Stimulated activated naive CD8-positive, alpha-beta T cell treated with anti-CD3 and anti-CD28 coated beads, Interleukin-15, Interleukin-2, amounts not matched to agents 100 ng/mL and 50 ng/mL, for 24 hours (primary cell): ENCODE data around the gene EPS8L3.

ENCODE experiments used
- H3K27ac Mint-ChIP-seq: one replicate; pipeline ENCODE4 v1.8.0; 2021; ENCODE audit warnings: mild to moderate bottlenecking, mixed read lengths
- H3K27me3 Mint-ChIP-seq: one replicate; pipeline ENCODE4 v1.8.0; 2021; ENCODE audit warnings: mixed read lengths
- H3K36me3 Mint-ChIP-seq: one replicate; pipeline ENCODE4 v1.8.0; 2021; ENCODE audit warnings: low read depth, mixed read lengths
- H3K4me1 Mint-ChIP-seq: one replicate; pipeline ENCODE4 v1.8.0; 2021; ENCODE audit warnings: low read depth, mixed read lengths
- H3K4me3 Mint-ChIP-seq: one replicate; pipeline ENCODE4 v1.8.0; 2021; ENCODE audit warnings: mild to moderate bottlenecking, mixed read lengths
- H3K9me3 Mint-ChIP-seq: one replicate; pipeline ENCODE4 v1.8.0; 2021; ENCODE audit warnings: mixed read lengths

EPS8L3 gene

DNA sequence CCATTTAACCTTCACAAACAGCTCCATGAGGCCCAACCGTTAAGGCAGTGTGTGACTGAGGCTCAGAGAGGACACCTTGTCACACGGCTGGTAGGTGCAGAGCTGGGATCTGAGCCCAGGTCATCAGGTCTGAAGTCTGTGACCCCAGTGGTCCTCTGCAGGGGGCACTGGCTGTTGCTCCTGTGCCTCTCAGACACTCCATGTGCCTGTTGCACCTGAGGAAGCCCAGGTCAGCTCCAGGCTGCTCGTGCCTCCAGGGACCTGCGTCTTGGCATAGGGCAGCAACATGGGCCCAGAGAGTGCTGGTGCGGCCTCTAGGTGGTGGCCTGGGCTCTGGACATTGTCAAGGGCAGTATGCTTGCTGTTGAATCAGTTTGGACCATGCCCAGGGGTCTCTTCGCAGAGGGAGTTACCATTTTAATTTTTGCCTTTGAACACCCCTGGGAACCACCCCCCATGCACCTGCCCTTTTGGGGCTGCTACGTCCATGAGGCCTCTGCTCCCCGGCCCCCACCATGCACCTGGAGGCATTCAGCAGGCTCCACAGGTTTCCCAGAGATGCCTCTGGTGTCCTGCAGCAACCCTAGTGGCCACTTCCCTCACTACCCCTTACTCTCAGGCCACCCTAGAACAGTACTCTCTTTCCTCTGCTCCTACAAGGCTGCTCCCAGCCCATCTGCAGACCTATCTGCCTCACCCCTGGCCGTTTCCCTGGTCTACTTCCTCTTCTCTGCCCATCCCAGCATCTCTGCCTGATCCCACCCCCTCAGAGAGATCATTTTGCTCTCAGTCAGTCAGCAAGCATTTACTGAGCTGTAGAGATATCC, 25.2 kb upstream of the EPS8L3 start:
- Mint-ChIP-seq H3K27ac (peak overlapping the region; percentile 79), H3K36me3 (no peaks in the 10 kb centered on the region), H3K4me1 (peaks cover 59% of the 10 kb centered on the region), H3K27me3 (no peaks in the 10 kb centered on the region), H3K4me3 (no peak overlapping the region), H3K9me3 (no peaks in the 10 kb centered on the region)

DNA sequence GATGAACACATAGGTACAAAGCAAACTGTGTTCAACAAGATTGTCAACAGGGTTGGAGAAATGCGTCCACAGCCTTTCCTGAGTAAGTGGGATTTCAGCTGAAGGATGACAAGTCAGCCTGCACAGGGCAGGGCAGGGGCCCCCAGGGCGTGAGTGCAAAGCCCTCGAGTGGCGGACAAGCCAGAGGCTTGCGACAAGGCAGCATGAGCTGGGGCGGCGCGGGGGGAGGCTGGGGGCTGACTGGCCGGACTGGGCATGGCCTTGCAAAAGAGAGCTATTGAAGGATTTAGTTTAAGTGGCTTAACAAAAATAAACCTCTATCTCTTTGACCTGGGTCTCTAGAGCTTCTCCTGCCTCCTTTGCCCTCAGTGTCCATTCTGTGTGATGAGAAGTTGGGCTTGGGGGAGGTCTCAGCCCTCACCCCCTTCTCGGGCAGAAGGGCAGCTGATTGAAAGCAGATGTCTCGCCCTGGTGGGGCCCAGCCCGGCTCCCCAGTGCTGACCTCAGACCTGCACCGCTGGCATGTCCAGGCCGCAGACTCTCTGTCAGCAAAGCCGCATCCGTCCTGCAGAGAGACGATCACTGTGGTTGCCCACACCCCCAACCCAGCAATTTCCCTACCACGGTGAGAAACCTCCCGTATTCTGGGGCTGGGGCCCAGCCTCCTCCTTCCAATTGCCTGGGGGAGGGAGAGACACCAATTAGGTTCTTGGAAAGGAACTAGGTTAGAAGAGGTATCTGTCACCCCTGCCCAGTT, 24.3 kb upstream of the EPS8L3 start:
- no peaks in the 10 kb centered on the region for H3K9me3 Mint-ChIP-seq
- no peaks in the 10 kb centered on the region for H3K27me3 Mint-ChIP-seq
- H3K4me3 Mint-ChIP-seq, result no peak overlapping the region
- H3K4me1 Mint-ChIP-seq, result peaks cover 50% of the 10 kb centered on the region
- no peaks in the 10 kb centered on the region for H3K36me3 Mint-ChIP-seq
- no peak overlapping the region for H3K27ac Mint-ChIP-seq

DNA sequence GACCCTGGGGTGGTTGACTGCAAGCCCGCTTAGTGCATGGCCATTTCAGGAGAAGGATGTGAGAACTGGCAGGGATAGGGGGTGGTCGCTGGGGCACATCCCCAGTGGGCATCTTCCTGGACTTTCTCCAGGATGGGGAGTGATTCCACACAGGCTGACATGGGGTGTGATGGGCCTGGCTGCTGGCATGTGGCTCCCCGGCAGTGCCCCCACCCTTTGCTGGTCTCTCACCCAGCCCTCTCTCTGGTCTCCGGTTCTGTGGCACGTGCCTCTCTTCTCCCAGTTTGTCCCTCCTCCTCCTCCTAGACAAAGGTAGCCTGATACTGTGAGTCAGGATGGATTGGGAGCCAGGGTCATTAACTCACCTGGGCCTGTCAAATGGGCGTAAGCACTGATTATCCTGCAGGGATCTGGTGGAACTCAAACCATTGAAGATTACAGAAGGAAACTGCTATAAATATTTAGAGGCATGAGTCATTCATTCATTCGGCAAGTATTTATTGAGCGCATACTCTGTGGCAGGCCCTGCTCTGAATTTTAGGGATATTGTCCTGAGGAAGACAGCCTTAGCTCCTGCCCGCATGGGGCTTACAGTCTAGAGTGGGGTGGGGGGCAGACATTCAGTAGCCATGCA, 23.6 kb upstream of the EPS8L3 start:
- H3K4me3 Mint-ChIP-seq, result no peak overlapping the region

DNA sequence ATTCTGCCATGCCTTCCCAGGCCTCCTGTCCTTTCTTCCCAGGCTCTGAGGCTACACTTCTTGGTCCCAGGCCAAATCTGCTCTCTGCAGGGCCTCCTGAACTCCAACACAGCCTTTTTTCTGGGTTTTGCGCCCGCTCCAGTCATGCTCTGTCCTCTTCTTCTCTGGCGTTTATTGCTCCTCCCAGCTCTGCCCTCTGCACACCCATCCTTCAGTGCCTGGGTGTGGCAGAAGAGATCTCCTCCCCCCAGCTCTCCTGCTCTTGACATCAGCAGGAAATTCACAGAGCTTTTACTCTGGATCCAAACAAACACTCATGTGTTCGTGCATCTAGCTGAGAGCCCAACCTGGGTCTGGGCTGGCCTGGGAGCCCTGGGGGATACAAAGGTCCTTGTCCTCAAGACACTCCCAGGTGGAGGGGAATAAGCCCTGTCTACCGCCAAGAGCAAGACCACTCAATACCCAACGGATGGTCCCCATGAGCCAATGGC, 22.9 kb upstream of the EPS8L3 start:
- H3K36me3 Mint-ChIP-seq, result no peaks in the 10 kb centered on the region
- no peaks in the 10 kb centered on the region for H3K27me3 Mint-ChIP-seq
- H3K4me1 Mint-ChIP-seq, result peaks cover 37% of the 10 kb centered on the region
- no peak overlapping the region for H3K4me3 Mint-ChIP-seq
- H3K27ac Mint-ChIP-seq, result no peak overlapping the region
- H3K9me3 Mint-ChIP-seq, result no peaks in the 10 kb centered on the region

More for the DNA sequence above, 23.6 kb upstream of the EPS8L3 start:
- peaks cover 44% of the 10 kb centered on the region for H3K4me1 Mint-ChIP-seq
- H3K9me3 Mint-ChIP-seq, result no peaks in the 10 kb centered on the region
- no peak overlapping the region for H3K27ac Mint-ChIP-seq
- no peaks in the 10 kb centered on the region for H3K36me3 Mint-ChIP-seq
- H3K27me3 Mint-ChIP-seq, result no peaks in the 10 kb centered on the region

DNA sequence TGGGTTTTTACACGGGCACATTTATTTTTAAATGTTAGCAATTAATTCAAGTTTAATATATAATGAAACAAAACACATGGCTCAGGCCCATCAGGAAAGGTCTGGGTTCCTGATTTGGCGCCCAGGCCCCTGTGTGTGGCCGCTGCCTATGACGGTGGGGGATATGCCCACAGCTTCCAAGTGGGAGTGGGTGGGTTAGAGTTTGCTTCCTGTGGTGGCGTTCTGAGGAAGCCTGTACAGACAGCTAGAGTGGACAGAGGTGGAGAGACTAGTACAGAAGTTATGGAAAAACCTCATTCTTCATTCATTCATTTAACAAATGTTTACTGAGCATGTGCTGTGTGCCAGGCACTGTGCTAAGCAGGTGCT, 22.4 kb upstream of the EPS8L3 start:
- Mint-ChIP-seq H3K4me1 (peaks cover 32% of the 10 kb centered on the region), H3K36me3 (no peaks in the 10 kb centered on the region), H3K27ac (no peak overlapping the region)

DNA sequence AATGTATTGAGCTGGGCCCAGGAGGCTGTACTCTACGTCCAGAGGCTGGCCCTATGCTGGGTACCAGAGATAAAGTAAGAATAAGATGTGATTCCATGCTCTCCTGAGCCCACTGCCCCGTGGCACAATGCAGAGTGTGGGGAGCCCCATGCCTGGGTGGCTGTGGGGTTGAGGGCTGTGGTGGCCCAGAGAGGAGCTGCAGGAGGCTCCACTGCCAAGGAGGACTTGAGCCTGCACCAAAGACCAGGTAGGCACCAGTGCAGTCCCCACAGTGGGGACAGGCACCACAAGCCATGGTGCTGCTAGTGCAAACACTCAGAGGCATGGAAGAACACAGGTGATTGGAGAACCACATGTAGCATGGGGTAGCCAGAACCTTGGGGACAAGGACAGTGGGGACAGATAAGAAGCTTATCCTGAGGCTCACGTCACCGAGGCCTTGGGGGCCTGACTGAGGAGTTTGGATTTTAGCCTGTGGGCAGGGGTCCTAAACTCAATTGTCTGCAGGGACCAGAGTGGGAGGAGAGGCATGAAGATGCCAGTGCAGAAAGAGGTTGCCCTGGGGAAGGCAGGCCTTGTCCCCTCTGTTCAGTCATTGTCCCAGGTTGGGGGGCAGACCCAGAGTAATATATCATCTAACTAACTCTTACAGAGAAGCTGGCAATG, 21.9 kb upstream of the EPS8L3 start:
- Mint-ChIP-seq H3K4me1 (peaks cover 27% of the 10 kb centered on the region), H3K27me3 (no peaks in the 10 kb centered on the region), H3K4me3 (no peak overlapping the region)

More for the DNA sequence above, 22.4 kb upstream of the EPS8L3 start:
- no peak overlapping the region for H3K4me3 Mint-ChIP-seq
- H3K27me3 Mint-ChIP-seq, result no peaks in the 10 kb centered on the region
- H3K9me3 Mint-ChIP-seq, result no peaks in the 10 kb centered on the region

DNA sequence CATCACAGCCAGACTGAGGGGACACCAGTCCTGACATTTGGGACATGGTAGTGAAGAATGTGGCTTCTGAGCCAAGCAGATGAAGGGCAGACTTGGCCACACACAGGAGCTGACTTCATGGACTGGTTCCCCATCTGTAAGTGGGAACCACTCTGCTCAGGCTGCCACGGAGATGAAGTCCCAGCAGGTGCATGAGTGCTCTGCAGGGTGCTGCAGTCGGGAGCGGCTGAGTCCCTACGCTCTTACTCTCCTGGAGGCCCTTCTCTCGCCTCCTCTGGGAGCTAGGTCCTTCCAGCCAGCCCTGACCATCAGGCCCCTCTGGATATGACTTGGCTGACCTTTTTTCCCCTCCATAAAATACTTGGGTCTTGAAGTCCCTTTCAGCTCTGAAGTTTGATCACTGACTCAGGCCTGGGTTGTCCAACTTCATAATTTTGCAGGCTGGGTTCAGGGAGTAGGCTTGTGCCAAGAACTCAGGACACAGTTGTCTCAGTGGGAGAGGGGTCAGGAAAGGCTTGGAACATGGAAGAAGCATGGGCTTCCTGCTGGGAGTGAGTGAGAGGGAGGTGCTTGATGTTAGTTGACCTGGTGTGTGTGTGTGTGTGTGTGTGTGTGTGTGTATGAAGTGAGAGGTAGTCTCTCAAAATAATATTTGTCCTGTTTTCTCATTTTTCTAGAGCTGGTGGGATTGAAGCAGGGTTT, 21.0 kb upstream of the EPS8L3 start:
- Mint-ChIP-seq H3K36me3 (no peaks in the 10 kb centered on the region), H3K4me3 (no peak overlapping the region), H3K4me1 (peaks cover 18% of the 10 kb centered on the region), H3K9me3 (no peaks in the 10 kb centered on the region), H3K27me3 (no peaks in the 10 kb centered on the region), H3K27ac (no peak overlapping the region)

More for the DNA sequence above, 21.9 kb upstream of the EPS8L3 start:
- Mint-ChIP-seq H3K27ac (no peak overlapping the region), H3K9me3 (no peaks in the 10 kb centered on the region), H3K36me3 (no peaks in the 10 kb centered on the region)

DNA sequence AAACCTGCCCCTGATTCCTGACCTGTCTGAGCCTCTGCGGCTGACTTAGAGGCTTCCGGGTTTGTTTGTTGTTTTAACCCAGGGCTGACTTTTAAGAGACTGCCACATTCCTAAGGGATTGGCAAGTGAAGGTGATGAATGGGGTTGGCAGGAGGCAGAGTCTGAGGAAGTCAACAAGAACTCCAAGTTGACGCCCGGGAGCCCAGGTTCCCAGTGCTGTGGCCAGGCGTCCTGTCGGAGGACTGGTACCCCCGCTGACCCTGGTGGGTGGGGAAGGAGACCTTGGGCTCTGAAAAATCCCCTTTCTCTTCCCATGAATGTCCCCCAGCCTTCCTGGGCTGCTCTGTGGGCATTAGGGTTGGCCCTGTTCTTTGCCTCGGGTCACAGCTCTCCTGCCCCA, 19.7 kb upstream of the EPS8L3 start:
- H3K36me3 Mint-ChIP-seq, result no peaks in the 10 kb centered on the region
- H3K4me3 Mint-ChIP-seq, result no peak overlapping the region
- H3K27ac Mint-ChIP-seq, result no peak overlapping the region
- no peaks in the 10 kb centered on the region for H3K27me3 Mint-ChIP-seq
- H3K9me3 Mint-ChIP-seq, result no peaks in the 10 kb centered on the region
- H3K4me1 Mint-ChIP-seq, result peaks cover 5% of the 10 kb centered on the region

DNA sequence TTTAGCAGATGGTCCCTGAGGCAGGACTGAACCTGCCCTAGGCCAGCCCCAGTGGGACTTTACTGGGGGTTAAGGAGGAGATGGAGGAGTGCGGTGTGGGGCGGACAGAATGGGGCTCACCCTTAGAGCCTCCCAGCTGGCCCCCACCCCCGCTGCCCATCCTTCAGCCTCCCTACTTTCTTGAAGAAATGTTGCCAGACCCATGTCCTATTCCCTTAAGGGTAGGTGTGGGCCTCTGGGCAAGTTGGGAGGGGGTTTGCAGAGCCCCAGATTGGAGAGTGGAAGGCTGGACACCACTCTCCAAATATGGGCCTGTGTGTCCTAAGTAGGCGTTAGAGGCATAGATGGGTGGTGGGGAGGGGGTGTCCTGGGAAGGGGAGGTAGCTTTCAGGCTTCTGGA, 19.2 kb upstream of the EPS8L3 start:
- Mint-ChIP-seq H3K27me3 (no peaks in the 10 kb centered on the region), H3K4me3 (no peak overlapping the region), H3K27ac (no peak overlapping the region), H3K9me3 (no peaks in the 10 kb centered on the region), H3K36me3 (no peaks in the 10 kb centered on the region), H3K4me1 (peaks cover 5% of the 10 kb centered on the region)

DNA sequence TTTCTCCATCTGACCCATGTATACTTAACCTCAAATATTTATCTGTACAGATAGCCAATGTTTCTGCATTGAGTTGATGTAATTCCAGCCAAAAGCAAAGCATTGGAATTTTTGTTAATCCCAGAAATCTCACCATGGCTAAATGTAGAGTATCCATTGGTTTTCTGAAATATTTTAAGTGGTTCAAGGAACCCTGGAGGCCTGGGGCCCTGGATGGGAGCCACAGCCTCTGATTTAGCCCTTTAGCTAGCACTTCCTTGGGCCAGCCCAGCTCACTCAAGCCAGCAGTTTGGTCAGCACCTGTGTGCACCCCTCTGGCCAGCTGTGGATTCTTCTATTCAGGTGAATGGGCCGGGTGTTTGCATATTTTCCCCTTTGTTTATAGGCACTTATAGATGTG, 18.8 kb upstream of the EPS8L3 start:
- Mint-ChIP-seq H3K27ac (no peak overlapping the region), H3K9me3 (no peaks in the 10 kb centered on the region), H3K4me1 (peaks cover 4% of the 10 kb centered on the region), H3K4me3 (no peak overlapping the region), H3K27me3 (no peaks in the 10 kb centered on the region), H3K36me3 (no peaks in the 10 kb centered on the region)

DNA sequence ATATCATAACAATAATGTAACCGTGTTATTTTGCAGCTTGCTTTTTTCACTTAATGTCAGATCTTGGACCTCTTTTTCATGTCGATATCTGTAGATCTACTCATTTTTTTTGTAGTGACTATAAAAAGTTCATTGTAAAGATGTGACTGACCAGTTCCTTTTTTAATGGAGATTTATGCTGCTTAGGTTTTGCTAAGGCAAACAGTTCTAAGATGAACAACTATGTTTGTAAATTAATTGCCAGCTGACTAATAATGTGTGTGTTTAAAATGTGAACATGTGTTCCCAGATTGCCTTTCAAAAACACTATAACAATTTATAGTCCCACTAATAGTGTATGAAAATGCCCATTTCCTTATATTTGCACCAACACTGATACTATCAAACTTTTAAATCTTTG, 18.1 kb upstream of the EPS8L3 start:
- Mint-ChIP-seq H3K9me3 (no peaks in the 10 kb centered on the region), H3K4me3 (no peak overlapping the region), H3K27me3 (no peaks in the 10 kb centered on the region), H3K27ac (no peak overlapping the region), H3K36me3 (no peaks in the 10 kb centered on the region), H3K4me1 (no peaks in the 10 kb centered on the region)

DNA sequence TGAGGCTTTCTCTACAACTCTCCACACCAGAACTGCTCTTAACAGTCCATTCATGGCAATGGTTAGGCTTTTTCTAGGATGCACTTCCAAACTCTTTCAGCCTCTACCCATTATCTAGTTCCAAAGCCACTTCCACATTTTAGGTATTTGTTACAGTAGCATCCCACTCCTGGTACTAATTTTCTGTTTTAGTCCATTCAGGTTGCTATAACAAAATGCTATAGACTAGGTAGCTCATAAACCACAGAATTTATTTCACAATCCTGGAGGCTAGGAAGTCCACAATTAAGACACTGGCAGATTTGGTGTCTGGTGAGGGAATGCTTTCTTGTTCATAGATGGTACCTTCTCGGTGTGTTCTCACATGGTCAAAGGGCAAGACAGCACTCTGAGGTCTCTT, 17.3 kb upstream of the EPS8L3 start:
- Mint-ChIP-seq H3K27ac (no peak overlapping the region), H3K4me3 (no peak overlapping the region), H3K36me3 (no peaks in the 10 kb centered on the region), H3K27me3 (no peaks in the 10 kb centered on the region), H3K9me3 (no peaks in the 10 kb centered on the region), H3K4me1 (no peaks in the 10 kb centered on the region)

DNA sequence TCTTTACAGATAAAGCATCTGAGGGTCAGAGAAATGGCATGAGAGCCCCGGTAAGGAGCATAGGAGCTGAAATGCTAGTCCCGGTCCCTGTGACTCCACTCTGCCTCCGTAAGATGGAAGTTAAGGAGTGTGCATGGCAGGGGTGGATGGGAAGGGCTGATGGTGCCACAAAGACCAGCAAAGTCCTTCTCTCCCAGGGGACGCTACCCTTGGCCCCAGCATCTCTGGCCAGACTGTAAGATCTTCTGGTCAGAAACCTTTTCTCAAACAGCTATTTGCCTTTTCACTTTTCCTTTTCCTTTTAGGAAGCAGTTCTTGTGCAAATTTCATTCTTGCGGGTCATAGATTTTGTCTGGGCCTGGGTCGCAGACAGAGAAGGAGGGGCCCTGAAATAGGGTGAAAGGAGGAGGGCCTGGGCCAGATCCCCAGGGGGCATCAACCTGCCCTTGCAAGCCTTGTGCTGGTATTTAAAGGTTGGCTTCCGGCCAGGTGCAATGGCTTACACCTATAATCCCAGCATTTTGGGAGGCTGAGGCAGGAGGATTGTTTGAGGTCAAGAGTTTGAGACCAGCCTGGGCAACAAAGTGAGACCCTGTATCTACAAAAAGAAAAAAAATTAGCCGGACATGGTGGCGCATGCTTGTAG, 14.4 kb upstream of the EPS8L3 start:
- no peak overlapping the region for H3K27ac Mint-ChIP-seq
- no peaks in the 10 kb centered on the region for H3K4me1 Mint-ChIP-seq
- H3K4me3 Mint-ChIP-seq, result no peak overlapping the region
- no peaks in the 10 kb centered on the region for H3K9me3 Mint-ChIP-seq
- H3K27me3 Mint-ChIP-seq, result no peaks in the 10 kb centered on the region
- H3K36me3 Mint-ChIP-seq, result no peaks in the 10 kb centered on the region

DNA sequence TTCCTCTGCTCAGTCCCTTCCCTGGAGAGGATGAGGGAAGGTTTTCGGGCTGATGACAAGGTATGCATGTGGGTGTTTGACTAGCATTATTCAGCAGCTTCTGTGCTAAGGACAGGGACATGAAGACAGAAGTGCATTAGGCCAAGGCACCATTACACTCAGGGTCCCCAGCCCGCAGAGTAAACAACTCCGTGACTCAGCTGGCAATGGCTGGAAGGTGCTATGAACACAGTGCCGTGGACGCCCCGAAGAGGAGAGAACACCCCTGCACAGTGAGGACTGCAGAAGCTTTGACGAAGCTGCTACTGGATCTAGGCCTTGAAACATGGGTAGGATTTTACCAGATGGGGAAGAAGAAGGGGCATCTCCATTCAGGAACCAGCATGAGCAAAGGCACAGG, 13.7 kb upstream of the EPS8L3 start:
- no peaks in the 10 kb centered on the region for H3K36me3 Mint-ChIP-seq
- H3K27ac Mint-ChIP-seq, result peak overlapping the region; percentile 21
- H3K9me3 Mint-ChIP-seq, result no peaks in the 10 kb centered on the region
- H3K4me1 Mint-ChIP-seq, result no peaks in the 10 kb centered on the region
- no peaks in the 10 kb centered on the region for H3K27me3 Mint-ChIP-seq
- H3K4me3 Mint-ChIP-seq, result no peak overlapping the region
